Effector CD4-positive, alpha-beta T cell (primary cell): ENCODE measurements around the gene NRCAM.

Experiments
- DNase-seq: peaks from one replicate; pipeline ENCODE4 v3.0.0-alpha.2; 2020

NRCAM gene

DNA sequence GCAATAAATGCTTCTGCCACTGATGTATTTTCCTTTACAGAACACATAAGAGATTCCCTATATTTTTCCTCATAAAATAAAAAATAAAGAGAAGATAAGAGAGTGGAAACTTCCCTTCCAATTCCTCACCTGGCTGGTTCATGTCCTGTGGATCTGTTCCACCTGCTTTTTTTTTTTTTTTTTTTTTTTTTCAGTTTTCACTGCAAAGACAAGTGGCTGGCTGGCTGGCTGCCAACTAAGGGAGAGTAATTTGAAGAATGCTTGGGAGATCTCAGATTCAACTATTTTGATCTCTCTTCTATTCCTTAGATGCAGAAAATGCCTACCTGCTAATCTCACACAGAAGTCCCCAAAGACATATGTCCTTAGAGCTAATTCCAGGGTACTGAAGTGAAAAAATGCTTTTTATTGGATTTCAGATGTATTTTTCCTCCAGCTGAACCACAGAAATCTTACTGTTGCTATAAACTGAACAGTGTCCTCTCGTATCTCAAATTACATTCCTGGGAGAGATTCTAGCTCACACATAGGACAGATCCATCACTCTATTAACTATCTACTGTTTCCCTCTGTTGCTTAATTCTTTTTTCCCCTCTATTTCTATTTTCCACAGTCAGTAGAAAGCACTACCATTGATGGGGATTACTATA, 120.8 kb downstream of the NRCAM start:
- no peak for DNase-seq

DNA sequence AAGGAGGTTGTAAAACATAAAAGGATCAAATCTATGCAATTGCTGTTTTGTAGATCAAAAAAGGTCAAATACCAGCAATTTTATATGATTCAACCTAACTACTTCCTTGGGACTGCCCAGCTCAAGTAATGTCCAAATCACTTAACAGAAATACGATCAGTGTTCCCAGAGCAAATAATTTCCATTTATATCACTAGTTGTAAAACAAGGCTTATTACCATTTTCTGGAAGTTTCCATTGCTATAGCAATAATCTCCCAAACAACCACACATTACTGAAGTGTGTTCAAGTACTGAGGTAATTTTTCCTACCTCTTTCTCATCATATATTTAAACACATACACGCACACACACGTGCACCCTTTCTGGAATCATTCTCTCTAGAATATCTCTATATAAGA, 123.3 kb downstream of the NRCAM start:
- no peak for DNase-seq

DNA sequence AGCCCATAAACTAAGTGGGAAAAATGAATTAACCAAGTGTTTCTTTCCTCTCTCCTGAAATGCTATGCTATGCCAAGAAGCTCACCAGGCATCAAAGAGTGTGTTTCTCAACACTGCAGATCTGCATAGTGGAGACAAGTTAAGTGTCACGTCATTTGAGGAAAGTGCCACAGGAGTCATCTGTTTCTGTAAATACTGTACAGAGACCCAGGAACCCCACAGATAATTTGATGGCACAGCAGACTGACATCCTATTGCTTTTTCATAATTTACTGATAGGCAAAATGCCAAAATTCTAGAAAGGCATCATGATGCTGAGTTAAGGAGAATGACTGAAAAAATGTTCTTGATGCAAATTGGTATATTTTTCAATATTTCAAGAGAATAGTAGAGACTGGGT, 124.3 kb downstream of the NRCAM start:
- DNase-seq: no peak

DNA sequence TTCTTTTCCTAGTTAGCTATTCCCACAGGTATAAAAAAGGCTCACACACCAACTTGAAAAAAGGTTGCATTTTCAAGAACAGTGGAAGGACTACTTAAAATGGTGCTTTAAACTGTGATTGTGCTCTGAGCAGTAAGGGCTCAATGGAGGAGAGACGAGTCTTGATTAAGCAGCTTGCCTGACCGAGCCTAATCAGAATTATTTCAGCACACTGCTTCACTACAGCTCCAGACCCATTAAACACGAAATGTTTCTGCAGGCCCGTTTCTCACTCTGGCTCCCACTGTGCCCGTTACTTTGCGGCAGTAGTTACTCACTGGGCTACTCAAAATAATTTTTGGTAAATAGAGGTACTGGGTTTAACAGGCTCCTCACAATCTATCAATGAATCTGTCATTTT, 126.0 kb downstream of the NRCAM start:
- DNase-seq: no peak

DNA sequence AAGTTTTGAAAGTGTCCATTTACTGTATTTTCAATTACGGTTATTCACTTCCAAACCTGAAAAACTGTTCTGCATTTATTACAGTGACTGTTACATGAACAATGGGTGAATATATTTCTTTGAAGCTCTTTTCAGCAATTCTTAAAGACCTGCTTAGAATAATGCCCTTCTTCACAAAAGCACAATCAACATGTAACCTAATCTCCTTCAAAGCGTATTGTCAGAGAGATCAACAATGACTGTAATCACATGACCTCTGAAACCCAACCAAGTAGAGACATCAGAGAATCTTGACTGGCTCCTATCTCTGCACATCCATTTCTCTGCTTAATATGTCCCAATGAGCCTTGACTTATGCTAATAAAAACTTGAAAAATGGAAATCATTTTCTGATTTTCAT, 126.7 kb downstream of the NRCAM start:
- DNase-seq: no peak

DNA sequence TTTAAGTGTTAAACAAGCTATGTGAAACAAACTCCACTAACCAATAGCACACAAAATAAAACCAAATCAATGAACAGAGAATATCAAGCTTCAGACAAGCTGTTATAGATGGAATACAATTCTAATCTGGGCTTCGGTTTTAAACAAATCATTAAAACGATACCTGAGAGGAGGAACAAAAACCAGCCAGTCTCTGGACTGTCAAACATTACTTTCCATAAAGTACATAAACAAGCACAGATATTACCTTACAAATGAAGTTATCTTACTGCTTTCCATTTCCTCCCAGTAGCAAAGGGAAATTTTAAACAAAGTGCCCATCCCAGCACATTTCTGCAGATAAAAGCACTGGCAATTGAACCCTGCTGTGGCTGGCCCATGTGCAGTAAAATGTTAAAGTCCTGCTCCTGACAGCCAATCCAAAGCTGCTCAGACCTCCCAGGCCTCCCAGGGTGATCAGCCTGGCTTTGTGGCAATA, 128.0 kb downstream of the NRCAM start:
- no peak for DNase-seq

DNA sequence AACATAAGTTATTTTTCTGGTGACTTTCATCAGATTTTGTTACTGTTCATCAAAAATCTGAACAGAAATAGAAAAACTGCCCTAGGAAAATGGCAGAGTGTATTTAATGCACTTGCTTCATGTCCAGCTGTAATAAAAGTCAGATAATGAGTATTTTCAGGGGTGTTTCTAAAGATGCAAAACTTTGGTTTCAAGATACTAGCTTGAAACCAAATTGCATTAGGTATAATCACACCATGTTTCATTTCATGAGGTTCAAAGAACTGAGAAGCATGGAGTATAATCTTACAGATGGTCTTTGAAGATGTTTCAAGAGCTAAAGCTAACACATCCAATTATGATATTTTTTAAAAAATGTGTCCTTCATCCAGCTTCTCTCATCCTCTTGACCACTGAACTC, 128.9 kb downstream of the NRCAM start:
- no peak for DNase-seq

DNA sequence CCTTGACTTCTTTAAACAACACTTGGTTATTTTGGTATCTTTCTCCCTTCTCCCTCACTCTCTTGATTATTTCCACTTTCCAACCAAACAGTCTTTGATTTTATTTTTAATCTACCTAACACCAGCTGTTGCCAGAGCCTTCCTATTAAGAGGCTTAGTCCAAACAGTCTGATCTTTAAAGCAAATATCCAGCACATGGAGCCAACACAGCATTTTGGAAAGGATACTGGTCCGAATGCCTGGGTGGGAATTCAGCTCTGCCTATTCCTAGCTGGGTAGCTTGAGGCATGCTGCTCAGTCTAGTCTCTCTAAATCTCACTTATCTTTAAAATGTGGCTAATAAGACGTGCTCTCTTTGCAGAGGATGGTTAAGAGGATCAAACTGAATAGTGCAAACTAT, 129.3 kb downstream of the NRCAM start:
- DNase-seq: no peak

DNA sequence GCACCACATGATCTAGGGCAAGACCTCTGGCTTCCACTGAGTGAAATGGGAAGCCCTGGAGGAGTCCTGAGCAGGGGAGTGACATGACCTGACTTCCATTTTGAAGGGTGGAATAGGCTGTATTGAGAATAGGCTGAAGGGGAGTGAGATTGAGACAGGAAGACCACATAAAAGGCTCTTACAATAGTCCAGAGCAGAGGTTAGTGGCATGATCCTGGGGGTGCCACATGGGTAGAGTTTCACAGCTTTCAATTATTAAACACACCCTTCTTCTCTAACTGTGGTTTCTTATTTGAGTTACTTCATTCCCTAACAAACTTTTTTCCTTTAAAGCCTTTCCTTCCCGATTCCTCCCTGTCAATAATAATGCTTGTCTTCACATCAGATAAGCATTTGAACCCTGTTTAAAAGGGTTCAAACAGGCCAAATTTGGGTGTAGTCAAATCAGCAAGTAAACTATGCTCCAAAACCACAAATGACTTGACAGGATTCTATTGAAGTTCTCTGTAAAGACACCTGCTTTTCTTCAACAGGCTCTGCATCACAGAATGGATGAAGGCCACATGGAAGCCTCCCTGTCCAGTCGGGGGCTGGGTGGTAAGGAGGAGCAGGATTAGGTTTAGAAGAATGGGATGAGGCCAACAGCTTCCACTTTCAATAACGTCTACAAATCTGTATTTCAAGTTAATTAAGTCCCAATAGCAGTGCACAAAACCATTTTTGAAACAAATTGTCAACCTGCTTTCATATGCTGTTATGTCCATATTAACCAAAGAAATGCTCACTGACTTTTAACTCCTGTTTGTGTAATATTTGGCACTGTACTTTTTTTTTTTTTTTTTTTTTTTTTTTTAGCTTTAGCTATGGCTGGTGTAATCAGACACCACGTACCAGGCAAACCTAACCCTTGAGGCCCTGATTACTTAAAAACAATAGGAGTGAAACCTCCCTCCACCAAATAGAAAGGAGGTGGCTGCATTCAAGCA, 131.9 kb downstream of the NRCAM start:
- DNase-seq: no peak

DNA sequence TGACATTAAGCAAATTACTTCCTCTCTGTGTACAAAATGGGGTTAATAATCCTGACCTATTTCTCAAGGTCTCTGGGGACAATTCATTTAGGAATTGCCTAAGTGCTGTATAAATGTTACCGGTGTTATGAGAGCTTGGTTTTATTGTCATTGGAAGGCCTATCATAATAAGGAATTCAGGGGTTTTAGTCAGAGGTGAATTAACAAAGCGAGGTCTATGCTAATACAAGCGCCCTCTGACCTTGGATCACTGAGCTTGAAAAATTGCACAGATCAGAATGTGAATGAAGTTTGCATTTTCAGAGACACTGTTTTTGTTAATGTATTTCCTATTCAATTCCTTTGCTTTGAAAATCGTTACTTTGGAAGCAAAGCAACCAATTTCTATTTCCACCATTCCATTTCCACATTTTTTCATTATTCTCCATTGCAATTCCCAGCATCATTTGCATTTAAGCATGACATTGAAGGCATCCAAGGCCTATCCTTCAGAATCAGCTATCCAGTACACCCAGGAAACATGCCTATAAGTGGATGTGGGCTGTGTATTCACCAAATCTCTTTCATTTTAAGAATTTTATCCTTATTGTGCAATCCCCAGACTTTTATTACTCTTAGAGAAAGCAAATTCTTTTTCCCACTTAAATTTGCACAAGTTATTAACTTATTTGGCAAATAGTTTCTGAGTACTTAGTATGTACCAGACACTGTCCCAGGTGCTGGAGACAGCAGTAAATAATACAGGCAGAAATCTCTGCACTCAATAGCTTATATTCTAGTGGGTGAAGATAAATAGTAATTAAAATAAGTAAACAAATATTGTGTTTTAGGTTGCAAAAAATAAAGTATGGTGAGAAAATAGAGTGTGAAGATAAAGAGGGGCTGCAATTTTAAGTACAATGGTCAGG, 133.1 kb downstream of the NRCAM start:
- DNase-seq: no peak

DNA sequence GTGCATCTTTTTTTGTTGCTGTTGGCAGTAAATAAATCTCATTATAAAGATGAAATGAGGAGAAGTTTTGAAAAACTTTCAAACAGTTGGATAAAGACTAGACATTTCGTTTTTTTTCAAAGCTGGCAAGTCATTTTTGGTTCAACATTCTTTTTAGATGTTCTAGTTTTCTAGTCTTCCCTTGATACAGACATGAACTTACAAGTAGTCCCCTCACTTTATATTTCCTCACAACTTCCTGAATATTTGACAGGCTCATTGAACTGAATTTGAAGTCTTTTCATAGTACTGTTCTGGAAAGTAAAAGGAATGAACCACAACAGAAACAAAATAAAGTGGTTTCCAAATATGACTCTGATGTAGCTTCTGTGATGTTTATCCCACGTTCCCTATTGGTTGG, 134.2 kb downstream of the NRCAM start:
- DNase-seq: no peak

DNA sequence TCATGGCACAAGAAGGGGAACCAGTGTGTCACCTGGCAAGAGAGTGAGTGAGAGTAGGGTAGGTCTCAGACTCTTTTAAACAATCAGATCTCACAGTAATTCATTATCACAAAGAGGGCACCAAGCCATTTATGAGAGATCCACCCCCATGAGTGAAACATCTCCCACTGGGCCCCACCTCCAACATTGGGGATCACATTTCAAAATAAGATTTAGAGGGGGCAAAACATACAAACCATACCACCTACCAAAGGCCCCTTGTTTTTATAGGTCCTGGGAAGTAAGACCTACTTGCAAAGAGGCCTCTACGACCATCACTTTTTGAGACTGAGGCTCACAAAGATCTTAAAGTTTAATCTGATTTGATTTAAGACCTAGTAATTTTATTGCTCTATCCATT, 134.9 kb downstream of the NRCAM start:
- no peak for DNase-seq

DNA sequence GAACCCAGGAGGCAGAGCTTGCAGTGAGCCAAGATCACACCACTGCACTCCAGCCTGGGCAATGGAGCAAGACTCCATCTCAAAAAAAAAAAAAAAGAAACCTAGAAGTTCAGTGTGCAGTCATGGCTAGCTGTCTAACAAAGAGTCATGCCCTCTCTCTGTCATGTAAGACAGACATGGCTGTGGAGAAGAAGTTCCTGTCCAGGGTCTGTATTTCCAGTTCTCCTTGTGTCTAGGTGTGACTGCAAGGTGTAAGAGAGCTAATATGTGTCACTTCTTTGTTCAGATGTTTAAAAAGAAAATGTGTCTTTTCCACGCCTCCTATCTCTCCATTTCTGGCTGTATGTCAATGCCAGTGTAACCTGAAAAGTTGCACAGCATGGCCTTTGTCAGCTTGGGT, 139.5 kb downstream of the NRCAM start:
- no peak for DNase-seq

DNA sequence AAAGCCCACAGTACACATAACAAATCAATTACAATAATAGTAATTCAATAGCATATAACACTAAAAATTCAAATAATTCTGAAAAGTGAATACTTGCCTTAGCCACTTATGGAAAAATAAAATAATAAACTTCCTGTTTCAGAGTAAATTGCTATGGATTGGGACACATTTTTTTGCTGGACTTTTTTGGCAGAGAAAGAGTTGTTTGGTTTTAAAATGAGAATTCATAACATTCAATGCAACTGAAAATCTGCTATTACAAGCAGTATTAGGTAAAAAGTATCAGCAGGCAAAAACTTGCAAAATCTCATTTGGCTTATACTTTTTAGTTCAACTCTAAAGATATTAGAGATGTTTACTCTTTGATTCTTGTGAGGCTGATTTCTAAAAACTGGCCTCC, 141.7 kb downstream of the NRCAM start:
- DNase-seq: no peak

DNA sequence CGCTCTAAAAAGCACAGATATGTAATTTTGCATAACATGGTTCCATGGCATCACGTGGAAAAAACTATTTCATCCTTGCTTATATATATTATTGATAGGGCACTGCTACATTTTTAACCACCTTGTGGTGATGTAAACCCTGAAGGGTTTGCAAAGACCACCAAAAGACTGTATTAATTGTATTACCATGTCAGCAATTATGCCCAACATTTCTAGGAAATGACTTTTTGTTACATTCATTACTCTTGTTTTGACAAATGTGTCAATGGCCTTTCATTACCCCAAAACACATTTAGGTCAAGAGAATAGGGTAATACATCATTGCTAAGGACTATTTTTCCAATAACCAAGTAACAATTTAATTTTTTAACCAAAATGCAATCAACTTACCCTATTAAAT, 142.2 kb downstream of the NRCAM start:
- no peak for DNase-seq

DNA sequence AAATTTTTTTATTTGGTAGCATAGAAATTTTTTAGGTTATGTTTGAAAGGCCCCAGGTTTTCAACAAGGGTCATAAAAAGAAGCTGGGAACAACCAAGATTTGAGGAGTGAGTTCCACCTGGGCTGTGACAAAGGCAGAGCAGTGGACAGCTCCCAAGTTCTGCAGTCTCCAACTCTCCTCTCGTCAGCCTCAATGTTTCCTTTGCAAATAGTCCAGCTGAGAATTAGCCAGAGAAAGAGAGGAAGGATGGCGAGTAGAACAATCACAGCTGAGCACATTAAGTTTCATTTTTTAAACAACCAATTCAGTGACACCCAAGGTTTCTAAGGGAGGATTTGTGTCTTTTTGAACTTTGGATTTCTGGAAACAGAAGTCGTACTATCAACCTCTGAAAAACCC, 143.2 kb downstream of the NRCAM start:
- DNase-seq: no peak

DNA sequence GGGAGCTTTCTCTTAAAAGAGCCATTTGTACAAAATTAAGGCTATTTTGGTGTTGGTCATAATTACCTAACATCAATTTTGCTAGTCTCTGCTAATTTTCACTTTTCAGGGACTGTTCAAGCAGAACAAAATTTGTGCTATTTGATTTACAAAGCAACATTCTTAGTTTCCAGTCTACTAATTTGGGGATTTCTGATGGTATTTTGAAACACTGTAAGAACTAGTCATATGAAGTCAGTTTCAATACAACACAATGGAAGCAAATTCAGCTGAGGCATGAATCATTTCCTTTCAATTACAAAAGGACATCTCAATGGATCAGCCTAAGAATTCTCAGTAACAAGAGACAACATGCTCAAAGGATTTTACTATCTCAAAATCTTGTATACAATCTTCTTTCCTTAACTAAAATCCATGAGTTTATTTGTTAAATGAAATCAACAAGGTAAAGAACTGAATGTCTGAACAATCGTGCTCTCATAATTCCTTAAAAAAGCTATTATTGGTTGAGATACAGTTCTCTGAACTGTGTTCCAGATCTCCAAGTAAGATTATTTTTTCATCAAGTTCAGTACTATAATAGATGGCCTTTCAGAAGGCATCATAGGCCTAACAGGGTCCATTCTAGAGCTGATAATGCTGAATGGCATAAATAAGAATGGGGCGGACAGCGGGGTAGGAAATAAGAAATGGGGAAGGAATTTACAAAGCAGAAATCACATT, 144.6 kb downstream of the NRCAM start:
- no peak for DNase-seq

DNA sequence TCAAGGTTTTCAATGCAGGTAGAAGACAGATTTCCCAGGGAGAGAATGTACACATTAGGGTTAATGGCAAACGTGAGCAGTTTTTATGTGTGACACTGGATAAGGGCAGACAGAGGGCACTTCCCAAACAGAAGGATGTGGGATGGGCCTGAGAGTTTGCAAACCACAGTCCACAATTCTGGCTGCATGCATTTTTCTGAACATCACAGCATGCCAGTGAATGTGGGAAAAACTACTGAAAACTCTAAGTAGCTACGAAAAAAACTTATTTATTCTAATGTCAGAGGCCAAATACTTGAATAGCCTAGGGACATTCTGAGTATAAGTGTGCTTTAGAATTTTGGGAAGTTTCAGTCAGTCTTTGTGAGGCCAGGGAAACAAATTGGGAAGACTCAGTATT, 145.9 kb downstream of the NRCAM start:
- DNase-seq: no peak

DNA sequence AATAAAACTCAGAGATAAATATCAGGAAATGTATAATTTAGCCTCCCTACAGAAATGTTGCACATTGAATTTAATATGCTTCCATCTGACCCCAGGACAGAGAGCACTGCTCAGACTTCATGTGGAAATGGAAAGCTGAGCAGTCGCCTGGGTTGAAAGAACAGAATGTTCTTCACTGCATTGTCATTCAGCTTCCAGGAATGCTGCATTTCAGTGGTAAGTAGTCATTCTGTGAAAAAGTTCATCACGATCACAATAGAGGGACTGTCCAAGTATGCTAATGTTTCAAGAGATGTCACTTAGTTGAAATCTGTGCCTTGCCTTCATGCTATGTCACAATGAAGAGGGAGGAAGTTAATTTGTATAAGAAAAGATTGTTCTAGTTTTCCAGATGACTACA, 147.3 kb downstream of the NRCAM start:
- DNase-seq: no peak

DNA sequence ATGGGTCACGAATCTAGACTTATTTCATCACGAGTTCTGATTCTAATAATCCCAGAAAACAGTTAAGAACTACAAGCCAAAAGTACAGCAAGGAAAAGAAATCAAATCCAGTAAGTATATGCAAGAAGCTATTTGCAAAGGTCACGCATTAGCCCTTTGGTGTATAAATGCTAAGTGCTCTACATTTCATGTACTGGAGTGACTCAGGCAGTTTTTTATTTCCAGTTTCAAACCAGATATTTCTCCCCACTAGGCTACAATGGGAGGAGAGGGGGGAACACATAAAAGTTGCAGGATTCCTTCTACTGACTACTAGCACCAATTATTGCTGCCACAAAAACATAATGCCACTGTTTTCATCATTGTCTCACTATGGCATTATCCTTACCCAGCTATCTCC, 148.0 kb downstream of the NRCAM start:
- no peak for DNase-seq

DNA sequence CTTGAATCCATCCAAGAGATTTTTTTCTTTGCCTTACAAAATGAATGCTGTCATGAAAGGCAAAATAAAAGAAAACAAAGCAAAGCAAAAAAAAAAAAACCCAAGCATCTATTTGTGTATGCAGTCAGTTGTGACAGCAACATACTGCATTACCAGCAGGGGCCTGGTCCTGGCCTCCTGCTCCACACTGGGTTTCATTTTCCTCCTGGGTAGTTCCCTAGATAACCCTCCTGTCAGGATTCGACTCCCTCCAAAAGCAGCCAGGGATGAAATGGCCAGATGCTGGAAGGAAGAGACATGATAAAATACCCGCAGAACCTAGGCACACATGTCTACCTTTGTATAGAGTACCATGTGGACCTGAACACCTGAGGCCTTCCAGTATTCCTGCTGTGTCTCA, 148.6 kb downstream of the NRCAM start:
- DNase-seq: no peak

DNA sequence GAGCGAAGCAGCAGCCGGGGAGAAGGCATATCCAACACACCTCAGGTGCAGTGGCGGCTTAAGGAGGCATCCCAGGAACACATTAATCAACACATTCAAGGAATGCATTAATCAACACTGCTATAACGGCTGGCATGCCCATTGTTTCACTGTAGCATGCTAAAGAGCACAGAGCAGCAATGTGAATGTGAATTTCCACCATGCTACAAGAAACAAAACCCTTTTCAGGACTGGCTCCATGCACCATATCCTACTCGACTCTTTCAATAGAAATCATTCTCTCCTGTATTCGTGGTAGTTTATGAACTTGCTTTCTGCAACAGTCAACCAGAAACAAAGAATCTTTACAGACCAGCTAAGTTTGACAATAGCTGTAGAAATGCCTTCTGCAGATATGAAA, 149.0 kb downstream of the NRCAM start:
- DNase-seq: no peak

DNA sequence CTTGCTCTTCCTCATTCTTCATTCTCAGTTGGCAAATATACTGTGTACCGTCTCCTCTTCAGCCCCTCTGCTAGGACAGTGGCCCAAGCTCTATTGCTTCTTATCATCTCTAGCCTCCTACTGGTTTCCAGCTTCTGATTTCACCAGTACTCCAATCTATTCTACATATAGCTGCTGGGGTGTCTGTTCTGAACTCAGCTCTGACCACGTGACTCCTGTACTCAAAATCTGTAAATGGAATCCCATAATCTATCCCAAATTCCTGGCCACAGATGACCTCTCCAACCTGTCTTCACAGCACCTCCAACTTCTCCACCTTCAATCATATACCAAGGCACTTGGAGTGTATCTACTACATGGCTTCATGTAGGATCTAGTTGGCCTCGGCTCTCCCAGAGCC, 152.9 kb downstream of the NRCAM start:
- no peak for DNase-seq
